ENCODE measurements around the gene CST9L.

The CST9L gene

GRCh38 chr20:23548408-23548807, 19.9 kb downstream of the CST9L start:
- no peak overlapping the region for H3K4me3 ChIP-seq (ENCODE audit: low read length)
- no peak for DNase-seq (ENCODE audit: low read depth)
- no peak for TF ChIP-seq CTCF (conservative IDR thresholded peaks at IDR 0.05; ENCODE audit: low read length)

- DNase-seq (ENCODE audit: low read depth) = no peak
- no peak overlapping the region for H3K4me3 ChIP-seq (ENCODE audit: low read length)
- no peak for TF ChIP-seq CTCF (conservative IDR thresholded peaks at IDR 0.05; ENCODE audit: low read length)
Observed at GRCh38 chr20:23547613-23548012, 20.7 kb downstream of the CST9L start.

GRCh38 chr20:23546435-23547144, 21.7 kb downstream of the CST9L start:
- DNase-seq (ENCODE audit: low read depth) = no peak
- H3K4me3 ChIP-seq (ENCODE audit: low read length) = no peak overlapping the region
- TF ChIP-seq CTCF (conservative IDR thresholded peaks at IDR 0.05; ENCODE audit: low read length) = no peak

GRCh38 chr20:23544133-23544532, 24.2 kb downstream of the CST9L start:
- H3K4me3 ChIP-seq (ENCODE audit: low read length) = no peak overlapping the region
- no peak for TF ChIP-seq CTCF (conservative IDR thresholded peaks at IDR 0.05; ENCODE audit: low read length)
- no peak for DNase-seq (ENCODE audit: low read depth)

GRCh38 chr20:23542801-23543200, 25.5 kb downstream of the CST9L start:
- DNase-seq (ENCODE audit: low read depth) = no peak
- TF ChIP-seq CTCF (conservative IDR thresholded peaks at IDR 0.05; ENCODE audit: low read length) = no peak
- H3K4me3 ChIP-seq (ENCODE audit: low read length) = no peak overlapping the region

- no peak overlapping the region for H3K4me3 ChIP-seq (ENCODE audit: low read length)
- no peak for TF ChIP-seq CTCF (conservative IDR thresholded peaks at IDR 0.05; ENCODE audit: low read length)
- DNase-seq (ENCODE audit: low read depth) = no peak
Observed at GRCh38 chr20:23541776-23542175, 26.5 kb downstream of the CST9L start.

- TF ChIP-seq CTCF (conservative IDR thresholded peaks at IDR 0.05; ENCODE audit: low read length) = no peak
- DNase-seq (ENCODE audit: low read depth) = no peak
- H3K4me3 ChIP-seq (ENCODE audit: low read length) = no peak overlapping the region
Observed at GRCh38 chr20:23541330-23541729, 27.0 kb downstream of the CST9L start.
